HEK293 (cell line): ENCODE data around the gene PHF12.

Source experiments
- CTCF ChIA-PET: fragments of 350-600 bp; formaldehyde crosslinking; extraction: SDS; loops from one replicate; lab custom pipeline; 2021; ENCODE audit warnings: antibody characterized with exemption; lab: Yijun Ruan, JAX
- POLR2A ChIA-PET: fragments of 300-600 bp; formaldehyde crosslinking; extraction: SDS; loops from one replicate; lab custom pipeline; 2020; ENCODE audit warnings: antibody characterized with exemption, inconsistent platforms; lab: Yijun Ruan, JAX
- H3K27ac ChIP-seq: fragments of 200-500 bp; sonication (Bioruptor generic); 2 replicates; pipeline ENCODE4 v1.5.1; 2014; ENCODE audit warnings: low read depth, low read length, control low read depth, inconsistent platforms; ENCODE audit errors: extremely low read depth
- H3K36me3 ChIP-seq, 2 experiments: fragments of 200-500 bp in 1 of 2; sonication (Bioruptor generic) in 1 of 2; 1 replicate in 1 of 2; 2 replicates in 1 of 2; pipeline ENCODE4 v1.5.1; 2014 to 2017; ENCODE audit warnings: inconsistent platforms in 2 of 2, low read length in 2 of 2; ENCODE audit not compliant: control insufficient read depth in 2 of 2, insufficient read depth in 1 of 2
- H3K4me1 ChIP-seq: fragments of 200-500 bp; sonication (Bioruptor generic); 2 replicates; pipeline ENCODE4 v1.5.1; 2014; ENCODE audit warnings: mild to moderate bottlenecking, low read length, inconsistent platforms; ENCODE audit not compliant: control insufficient read depth, insufficient read depth
- H3K4me3 ChIP-seq: 2 replicates; pipeline ENCODE4 v1.5.1; 2011; ENCODE audit warnings: low read depth, mild to moderate bottlenecking, control low read depth, low read length, moderate library complexity
- H3K9me3 ChIP-seq: fragments of 200-500 bp; sonication (Bioruptor generic); 2 replicates; pipeline ENCODE4 v1.5.1; 2014; ENCODE audit warnings: low read depth, low read length, inconsistent platforms; ENCODE audit not compliant: control insufficient read depth, insufficient read depth
- AEBP2 ChIP-seq: fragments of 450-650 bp; formaldehyde crosslinking; IDR thresholded peaks from 2 replicates; pipeline ENCODE4 v1.5.1; 2016; ENCODE audit warnings: missing biosample characterization, missing genetic modification characterization, borderline replicate concordance
- GLI4 ChIP-seq: fragments of 450-650 bp; formaldehyde crosslinking; IDR thresholded peaks from 2 replicates; pipeline ENCODE4 v1.5.1; 2016; ENCODE audit warnings: missing biosample characterization, missing genetic modification characterization
- KLF9 ChIP-seq: fragments of 450-650 bp; formaldehyde crosslinking; IDR thresholded peaks from 2 replicates; pipeline ENCODE4 v1.5.1; 2016; ENCODE audit warnings: missing biosample characterization, missing genetic modification characterization, low read depth
- WT1 ChIP-seq: fragments of 450-650 bp; formaldehyde crosslinking; IDR thresholded peaks from 2 replicates; pipeline ENCODE4 v1.5.1; 2016; ENCODE audit warnings: missing biosample characterization, missing genetic modification characterization
- YY2 ChIP-seq: fragments of 450-650 bp; formaldehyde crosslinking; IDR thresholded peaks from 2 replicates; pipeline ENCODE4 v1.5.1; 2016; ENCODE audit warnings: missing biosample characterization, missing genetic modification characterization
- ZBTB17 ChIP-seq: fragments of 450-650 bp; formaldehyde crosslinking; IDR thresholded peaks from 2 replicates; pipeline ENCODE4 v1.5.1; 2016; ENCODE audit warnings: missing biosample characterization, missing genetic modification characterization
- ZFHX2 ChIP-seq: fragments of 450-650 bp; formaldehyde crosslinking; conservative IDR thresholded peaks from 2 replicates; pipeline ENCODE4 v1.5.1; 2016; ENCODE audit warnings: missing biosample characterization, missing genetic modification characterization
- ZNF26 ChIP-seq: fragments of 450-650 bp; formaldehyde crosslinking; IDR thresholded peaks from 2 replicates; pipeline ENCODE4 v1.5.1; 2016; ENCODE audit warnings: missing biosample characterization, missing genetic modification characterization
- ZNF274 ChIP-seq, 2 experiments: fragments of 200-500 bp in 1 of 2; fragments of 450-650 bp in 1 of 2; sonication (Bioruptor generic) in 1 of 2; formaldehyde crosslinking in 1 of 2; IDR thresholded peaks; 2 replicates each; pipeline versions ENCODE4 v1.5.1 to v1.6.1; 2014 to 2016; ENCODE audit warnings: borderline replicate concordance in 1 of 2, inconsistent platforms in 1 of 2, low read length in 1 of 2, missing biosample characterization in 1 of 2, missing genetic modification characterization in 1 of 2
- ZNF362 ChIP-seq: fragments of 450-650 bp; formaldehyde crosslinking; IDR thresholded peaks from 2 replicates; pipeline ENCODE4 v1.5.1; 2016; ENCODE audit warnings: missing biosample characterization, missing genetic modification characterization
- ZNF398 ChIP-seq: fragments of 450-650 bp; formaldehyde crosslinking; IDR thresholded peaks from 2 replicates; pipeline ENCODE4 v1.5.1; 2017; ENCODE audit warnings: missing biosample characterization, missing genetic modification characterization
- ZNF488 ChIP-seq: fragments of 450-650 bp; formaldehyde crosslinking; IDR thresholded peaks from 2 replicates; pipeline ENCODE4 v1.5.1; 2016; ENCODE audit warnings: missing biosample characterization, missing genetic modification characterization
- ZNF510 ChIP-seq: fragments of 450-650 bp; formaldehyde crosslinking; IDR thresholded peaks from 2 replicates; pipeline ENCODE4 v1.5.1; 2018; ENCODE audit warnings: mild to moderate bottlenecking, missing genetic modification characterization, missing biosample characterization; ENCODE audit not compliant: insufficient replicate concordance
- ZNF514 ChIP-seq: fragments of 450-650 bp; formaldehyde crosslinking; IDR thresholded peaks from 2 replicates; pipeline ENCODE4 v1.5.1; 2016; ENCODE audit warnings: missing biosample characterization, missing genetic modification characterization
- ZNF548 ChIP-seq: fragments of 450-650 bp; formaldehyde crosslinking; IDR thresholded peaks from 2 replicates; pipeline ENCODE4 v1.5.1; 2016; ENCODE audit warnings: missing biosample characterization, missing genetic modification characterization
- ZNF555 ChIP-seq: fragments of 450-650 bp; formaldehyde crosslinking; conservative IDR thresholded peaks from 2 replicates; pipeline ENCODE4 v1.5.1; 2017; ENCODE audit warnings: missing biosample characterization, mild to moderate bottlenecking, missing genetic modification characterization, inconsistent platforms
- ZNF654 ChIP-seq: fragments of 450-650 bp; formaldehyde crosslinking; IDR thresholded peaks from 2 replicates; pipeline ENCODE4 v1.5.1; 2016; ENCODE audit warnings: low read depth, missing biosample characterization, missing genetic modification characterization
- ZNF677 ChIP-seq: fragments of 450-650 bp; IDR thresholded peaks from 2 replicates; pipeline ENCODE4 v1.5.0; 2018; ENCODE audit warnings: missing biosample characterization, mild to moderate bottlenecking, missing genetic modification characterization, moderate library complexity
- TF ChIP-seq, protein P1 (sequence below): sonication (generic); formaldehyde crosslinking; IDR thresholded peaks from 2 replicates; pipeline ENCODE4 v1.8.1; 2022; ENCODE audit warnings: mild to moderate bottlenecking, moderate library complexity, missing genetic modification reagents
- TF ChIP-seq, protein P2 (sequence below): fragments of 450-650 bp; formaldehyde crosslinking; IDR thresholded peaks from 2 replicates; pipeline ENCODE4 v1.5.1; 2017; ENCODE audit warnings: missing biosample characterization, missing genetic modification characterization

Gene PHF12

DNA sequence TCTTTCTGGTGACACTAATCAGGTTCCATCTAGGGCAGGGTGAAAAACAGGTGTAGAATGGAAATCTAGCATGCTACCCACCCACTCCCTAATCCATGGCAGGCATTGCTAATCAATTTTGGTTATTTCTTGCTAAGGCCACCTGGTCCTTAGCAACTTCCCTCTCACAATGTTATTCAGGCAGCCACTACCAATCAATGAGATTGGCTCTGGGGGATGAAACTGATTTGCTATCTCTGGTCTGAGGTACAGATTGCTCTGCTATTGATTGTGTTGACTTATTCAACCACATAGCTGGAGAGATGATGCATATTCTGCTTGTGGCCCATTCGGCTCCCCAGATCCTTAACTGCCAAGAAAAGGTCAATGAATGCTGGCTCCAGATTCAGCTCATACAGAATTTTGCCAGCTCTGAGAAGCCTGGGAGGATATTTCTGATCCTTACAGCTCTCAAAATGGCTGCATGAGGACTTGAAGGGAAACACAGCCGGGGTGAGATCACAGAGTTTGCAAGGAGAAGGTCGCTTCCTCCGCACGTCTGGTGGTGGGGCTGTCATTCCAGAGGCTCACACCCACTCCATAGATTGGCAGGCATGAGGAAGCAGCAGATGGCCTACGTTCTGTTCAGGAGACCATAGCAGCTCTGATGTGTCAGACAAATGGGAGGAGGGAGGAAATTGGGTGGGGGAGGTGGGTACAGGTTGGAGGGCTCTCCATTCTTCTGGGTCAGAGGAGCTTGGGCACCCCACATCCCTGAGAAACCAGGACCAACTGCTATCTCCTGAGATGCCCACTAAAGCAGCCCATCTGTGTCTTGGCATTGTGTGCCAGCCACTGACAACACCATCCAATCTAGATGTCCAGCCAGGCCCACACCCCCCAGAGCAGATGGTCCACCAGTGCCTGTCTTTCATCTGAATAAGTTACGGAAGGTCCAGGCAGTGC, 32.2 kb upstream of the PHF12 start:
- Histone ChIP-seq H3K4me1 (no peaks in the 10 kb centered on the region), H3K4me3 (no peak overlapping the region), H3K36me3 (no peaks in the 10 kb centered on the region), H3K9me3 (no peaks in the 10 kb centered on the region), H3K27ac (no peak overlapping the region)
- ChIA-PET CTCF (interaction anchor here (0.6 to 1.5 kb wide), 8 partner anchors 18 to 137 kb away, joined by 3 to 6 read pairs (median 4); no protein-coding TSS in a partner anchor), POLR2A (interaction anchor here (0.6 to 1.0 kb wide), 2 partner anchors 10 to 1140 kb away, joined by 3 to 5 read pairs; no protein-coding TSS in a partner anchor)
- TF ChIP-seq ZFHX2 (tag by site-specific recombination) (peak; percentile 28; the same call in 1 of the 2 replicates), ZNF362 (tag by site-specific recombination) (no peak), GLI4 (no peak), ZNF510 (tag by site-specific recombination) (no peak), KLF9 (tag by site-specific recombination) (no peak), ZNF514 (tag by site-specific recombination) (no peak), ZNF488 (tag by site-specific recombination) (no peak), AEBP2 (tag by site-specific recombination) (no peak), ZBTB17 (tag by site-specific recombination) (peak; percentile 99)

- Histone ChIP-seq H3K4me3 (no peak overlapping the region), H3K36me3 (no peaks in the 10 kb centered on the region), H3K9me3 (no peaks in the 10 kb centered on the region), H3K4me1 (no peaks in the 10 kb centered on the region), H3K27ac (no peak overlapping the region)
- ChIA-PET POLR2A (interaction anchor here (1.0 kb wide), 1 partner anchor 9 kb away, joined by 3 read pairs; no protein-coding TSS in a partner anchor), CTCF (interaction anchor here (1.1 to 1.5 kb wide), 5 partner anchors 17 to 135 kb away, joined by 3 to 6 read pairs (median 4); no protein-coding TSS in a partner anchor)
- TF ChIP-seq ZNF555 (tag by site-specific recombination) (no peak), ZNF398 (no peak), ZNF654 (no peak), WT1 (no peak), ZNF548 (no peak), ZNF274 (IDR thresholded peaks at IDR 0.05; ENCODE audit: low read length) (no peak), ZNF274 (tag by site-specific recombination; IDR thresholded peaks at IDR 0.05; ENCODE audit: borderline replicate concordance) (no peak), YY2 (tag by site-specific recombination) (no peak), ZNF677 (tag by site-specific recombination) (no peak), ZNF26 (tag by site-specific recombination) (no peak)
- TF ChIP-seq, protein P1, sequence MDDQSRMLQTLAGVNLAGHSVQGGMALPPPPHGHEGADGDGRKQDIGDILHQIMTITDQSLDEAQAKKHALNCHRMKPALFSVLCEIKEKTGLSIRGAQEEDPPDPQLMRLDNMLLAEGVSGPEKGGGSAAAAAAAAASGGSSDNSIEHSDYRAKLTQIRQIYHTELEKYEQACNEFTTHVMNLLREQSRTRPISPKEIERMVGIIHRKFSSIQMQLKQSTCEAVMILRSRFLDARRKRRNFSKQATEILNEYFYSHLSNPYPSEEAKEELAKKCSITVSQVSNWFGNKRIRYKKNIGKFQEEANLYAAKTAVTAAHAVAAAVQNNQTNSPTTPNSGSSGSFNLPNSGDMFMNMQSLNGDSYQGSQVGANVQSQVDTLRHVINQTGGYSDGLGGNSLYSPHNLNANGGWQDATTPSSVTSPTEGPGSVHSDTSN (CRISPR knock-in tag): no peak
- TF ChIP-seq, protein P2, sequence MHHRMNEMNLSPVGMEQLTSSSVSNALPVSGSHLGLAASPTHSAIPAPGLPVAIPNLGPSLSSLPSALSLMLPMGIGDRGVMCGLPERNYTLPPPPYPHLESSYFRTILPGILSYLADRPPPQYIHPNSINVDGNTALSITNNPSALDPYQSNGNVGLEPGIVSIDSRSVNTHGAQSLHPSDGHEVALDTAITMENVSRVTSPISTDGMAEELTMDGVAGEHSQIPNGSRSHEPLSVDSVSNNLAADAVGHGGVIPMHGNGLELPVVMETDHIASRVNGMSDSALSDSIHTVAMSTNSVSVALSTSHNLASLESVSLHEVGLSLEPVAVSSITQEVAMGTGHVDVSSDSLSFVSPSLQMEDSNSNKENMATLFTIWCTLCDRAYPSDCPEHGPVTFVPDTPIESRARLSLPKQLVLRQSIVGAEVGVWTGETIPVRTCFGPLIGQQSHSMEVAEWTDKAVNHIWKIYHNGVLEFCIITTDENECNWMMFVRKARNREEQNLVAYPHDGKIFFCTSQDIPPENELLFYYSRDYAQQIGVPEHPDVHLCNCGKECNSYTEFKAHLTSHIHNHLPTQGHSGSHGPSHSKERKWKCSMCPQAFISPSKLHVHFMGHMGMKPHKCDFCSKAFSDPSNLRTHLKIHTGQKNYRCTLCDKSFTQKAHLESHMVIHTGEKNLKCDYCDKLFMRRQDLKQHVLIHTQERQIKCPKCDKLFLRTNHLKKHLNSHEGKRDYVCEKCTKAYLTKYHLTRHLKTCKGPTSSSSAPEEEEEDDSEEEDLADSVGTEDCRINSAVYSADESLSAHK (tag by site-specific recombination): no peak
Observed at GRCh38 chr17:28982131-28982793, 30.9 kb upstream of the PHF12 start.
